SK-N-SH (cell line): ENCODE results near the gene PANX2. TPM values are rescaled to one million over a fixed set of nuclear protein-coding genes. Genes with fewer than 3 reads are reported as not detected.
A peak's percentile ranks its signal among the peaks of the same experiment; 100 is the strongest.

Source experiments
- CTCF ChIA-PET: fragments of 300-600, 350-600 bp; formaldehyde crosslinking; extraction: SDS; loops from one replicate; lab custom pipeline; 2021; lab: Yijun Ruan, JAX
- POLR2A ChIA-PET: fragments of 350-600 bp; sonication (Branson Sonifier 250); formaldehyde crosslinking; extraction: SDS; loops from one replicate; lab custom pipeline; 2020; ENCODE audit warnings: antibody characterized with exemption, inconsistent platforms; lab: Yijun Ruan, JAX
- DNase-seq: peaks from one replicate; pipeline ENCODE4 v3.0.0; 2012
- H2AFZ ChIP-seq: fragments of 200-600 bp; sonication (generic); 2 replicates; pipeline ENCODE4 v1.8.1; 2016; ENCODE audit warnings: antibody characterized with exemption, mild to moderate bottlenecking, low read depth
- H3F3A ChIP-seq: fragments of 200-600 bp; sonication (generic); replicated peaks from 2 replicates; pipeline ENCODE3; 2016; ENCODE audit warnings: antibody characterized with exemption, mild to moderate bottlenecking; ENCODE audit not compliant: insufficient read depth
- H3K27ac ChIP-seq, 2 experiments: fragments of 200-500 bp in 1 of 2; fragments of 200-600 bp in 1 of 2; sonication (Bioruptor generic) in 1 of 2; sonication (generic), shearing (Covaris generic) in 1 of 2; 2 replicates each; pipeline versions ENCODE4 v1.5.1 to v1.6.1; 2014 to 2016; ENCODE audit warnings: low read depth in 2 of 2, inconsistent platforms in 1 of 2, low read length in 1 of 2, mild to moderate bottlenecking in 1 of 2, mixed read lengths in 1 of 2
- H3K27me3 ChIP-seq: fragments of 200-600 bp; sonication (generic), shearing (Covaris generic); 2 replicates; pipeline ENCODE4 v1.6.1; 2016; ENCODE audit warnings: mixed run types; ENCODE audit not compliant: insufficient read depth
- H3K36me3 ChIP-seq, 2 experiments: fragments of 200-500 bp in 1 of 2; fragments of 200-600 bp in 1 of 2; sonication (Bioruptor generic) in 1 of 2; sonication (generic) in 1 of 2; replicated peaks in 1 of 2; 2 replicates each; pipeline versions ENCODE3 to v1.5.1; 2014 to 2016; ENCODE audit warnings: low read length in 1 of 2, mild to moderate bottlenecking in 1 of 2; ENCODE audit not compliant: insufficient read depth in 2 of 2, control insufficient read depth in 1 of 2
- H3K4me1 ChIP-seq, 2 experiments: fragments of 200-500 bp in 1 of 2; fragments of 200-600 bp in 1 of 2; sonication (Bioruptor generic) in 1 of 2; sonication (generic), shearing (Covaris generic) in 1 of 2; 2 replicates each; pipeline versions ENCODE4 v1.5.1 to v1.6.1; 2014 to 2016; ENCODE audit warnings: low read depth in 1 of 2, low read length in 1 of 2, mixed run types in 1 of 2; ENCODE audit not compliant: insufficient read depth in 2 of 2, control insufficient read depth in 1 of 2
- H3K4me2 ChIP-seq: fragments of 200-600 bp; sonication (generic), shearing (Covaris generic); 2 replicates; pipeline ENCODE4 v1.6.1; 2017; ENCODE audit warnings: mixed run types
- H3K4me3 ChIP-seq, 2 experiments: fragments of 200-500 bp in 1 of 2; fragments of 200-600 bp in 1 of 2; sonication (Bioruptor generic) in 1 of 2; sonication (generic), shearing (Covaris generic) in 1 of 2; 2 replicates each; pipeline versions ENCODE4 v1.5.1 to v1.8.1; 2014 to 2016; ENCODE audit warnings: low read depth in 2 of 2, inconsistent platforms in 1 of 2, low read length in 1 of 2, mild to moderate bottlenecking in 1 of 2, mixed read lengths in 1 of 2, moderate library complexity in 1 of 2
- H3K79me2 ChIP-seq: fragments of 200-600 bp; sonication (generic); 2 replicates; pipeline ENCODE4 v1.8.1; 2017; ENCODE audit warnings: mild to moderate bottlenecking; ENCODE audit not compliant: insufficient read depth
- H3K9ac ChIP-seq: fragments of 200-600 bp; sonication (generic); 2 replicates; pipeline ENCODE4 v1.6.1; 2017; ENCODE audit warnings: mixed run types
- H3K9me2 ChIP-seq: fragments of 200-600 bp; sonication (generic); 2 replicates; pipeline ENCODE4 v1.6.1; 2017; ENCODE audit warnings: mixed run types
- H3K9me3 ChIP-seq: fragments of 200-600 bp; sonication (generic); 2 replicates; pipeline ENCODE4 v1.6.1; 2017; ENCODE audit warnings: mixed run types, mild to moderate bottlenecking, moderate library complexity
- H4K20me1 ChIP-seq: fragments of 200-600 bp; sonication (generic); 2 replicates; pipeline ENCODE4 v1.6.1; 2017; ENCODE audit warnings: mild to moderate bottlenecking, mixed run types; ENCODE audit not compliant: insufficient read depth
- EP300 ChIP-seq, 2 experiments: IDR thresholded peaks; 2 replicates each; pipeline versions ENCODE4 v1.4.0 to v1.6.1; 2012; ENCODE audit warnings: borderline replicate concordance in 1 of 2, low read depth in 1 of 2, low read length in 1 of 2
- FOXM1 ChIP-seq: IDR thresholded peaks from 2 replicates; pipeline ENCODE4 v1.4.0; 2012; ENCODE audit warnings: low read depth, mild to moderate bottlenecking
- GATA2 ChIP-seq: sonication (generic); formaldehyde crosslinking; IDR thresholded peaks from 2 replicates; pipeline ENCODE4 v1.5.0; 2020; ENCODE audit warnings: mild to moderate bottlenecking, missing genetic modification reagents
- JUND ChIP-seq: IDR thresholded peaks from 2 replicates; pipeline ENCODE4 v1.4.0; 2012
- RAD21 ChIP-seq: IDR thresholded peaks from 2 replicates; pipeline ENCODE4 v1.6.1; 2012; ENCODE audit warnings: mild to moderate bottlenecking, low read length
- RFX5 ChIP-seq: IDR thresholded peaks from 2 replicates; pipeline ENCODE4 v1.6.1; 2012; ENCODE audit warnings: mild to moderate bottlenecking, improper control_type of control experiment, low read length
- SMC3 ChIP-seq: IDR thresholded peaks from 2 replicates; pipeline ENCODE4 v1.6.1; 2012; ENCODE audit warnings: low read depth, low read length, improper control_type of control experiment
- TAF1 ChIP-seq: IDR thresholded peaks from 2 replicates; pipeline ENCODE4 v1.6.1; 2012; ENCODE audit warnings: low read depth, mild to moderate bottlenecking, low read length, moderate library complexity, borderline replicate concordance
- TEAD4 ChIP-seq: IDR thresholded peaks from 2 replicates; pipeline ENCODE4 v1.4.0; 2012; ENCODE audit warnings: mild to moderate bottlenecking, borderline replicate concordance; ENCODE audit not compliant: insufficient read depth
- WGBS: methylation state at CpG from one replicate; pipeline ENCODE4 v1.1.6; 2017; ENCODE audit warnings: low lambda C conversion rate; 5-methylcytosine and 5-hydroxymethylcytosine counted together
- polyA plus RNA-seq, 3 experiments: library from polyadenylated mRNA; depleted of rRNA; stranded (reverse); fragments of >200 nt; gene quantifications; 2 replicates each; pipeline ENCODE4 v1.2.3, GENCODE V29; 2012
- TF ChIP-seq, protein P1 (sequence below): IDR thresholded peaks from 2 replicates; pipeline ENCODE4 v1.4.0; 2012; ENCODE audit warnings: low read depth
- TF ChIP-seq, protein P2 (sequence below): fragments of 150-350 bp; IDR thresholded peaks from 2 replicates; pipeline ENCODE4 v1.6.1; 2017; ENCODE audit warnings: antibody characterized with exemption, low read length, low read depth, borderline replicate concordance

The PANX2 gene
- polyA plus RNA-seq, 1 of the 3 experiments (the other 2 are of a cell fraction) = 2.4 TPM

DNA sequence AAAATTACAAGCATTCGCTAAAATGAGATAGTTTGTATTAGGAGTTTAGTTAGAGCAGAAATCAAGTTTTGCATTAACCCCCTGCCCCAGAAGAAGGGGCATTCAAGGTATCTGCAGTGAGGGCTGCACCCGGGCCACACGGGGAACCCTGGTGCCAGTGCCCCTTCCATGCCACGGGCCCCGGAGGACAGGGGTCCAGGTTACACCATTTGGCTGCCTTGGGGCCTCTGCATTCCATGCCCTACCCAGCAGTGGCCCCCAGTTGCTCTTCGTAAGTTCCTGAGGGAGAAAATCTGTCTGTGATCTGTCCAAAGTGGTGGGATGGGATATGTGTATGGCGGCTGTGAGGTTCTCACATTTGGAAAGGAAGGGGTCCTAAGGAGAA, 16.8 kb upstream of the PANX2 start:
- no peaks in the 10 kb centered on the region for H3K9me2 ChIP-seq
- 91% methylated on average over 3 of the region's 7 CpGs for WGBS
- H3K36me3 ChIP-seq = peaks cover 0 to 5% of the 10 kb centered on the region in 2 experiments
- no peaks in the 10 kb centered on the region for H3K9me3 ChIP-seq
- ChIA-PET POLR2A (interaction anchor here (0.5 to 1.4 kb wide), 2 partner anchors 53 to 222 kb away, joined by 3 to 4 read pairs; no protein-coding TSS in a partner anchor), CTCF (no interaction called here)
- H3K27ac ChIP-seq = no peak overlapping the region
- no peaks in the 10 kb centered on the region for H4K20me1 ChIP-seq
- H3K4me3 ChIP-seq = no peak overlapping the region
- H3K4me1 ChIP-seq = no peaks in the 10 kb centered on the region
- peak; percentile 24 for DNase-seq
- no peaks in the 10 kb centered on the region for H3K79me2 ChIP-seq
- no peak overlapping the region for H3K4me2 ChIP-seq
- no peak for TF ChIP-seq GATA2 (CRISPR knock-in tag)
- H3K9ac ChIP-seq = no peak overlapping the region
- H3K27me3 ChIP-seq = no peaks in the 10 kb centered on the region
- no peaks in the 10 kb centered on the region for H3F3A ChIP-seq
- no peak overlapping the region for H2AFZ ChIP-seq

DNA sequence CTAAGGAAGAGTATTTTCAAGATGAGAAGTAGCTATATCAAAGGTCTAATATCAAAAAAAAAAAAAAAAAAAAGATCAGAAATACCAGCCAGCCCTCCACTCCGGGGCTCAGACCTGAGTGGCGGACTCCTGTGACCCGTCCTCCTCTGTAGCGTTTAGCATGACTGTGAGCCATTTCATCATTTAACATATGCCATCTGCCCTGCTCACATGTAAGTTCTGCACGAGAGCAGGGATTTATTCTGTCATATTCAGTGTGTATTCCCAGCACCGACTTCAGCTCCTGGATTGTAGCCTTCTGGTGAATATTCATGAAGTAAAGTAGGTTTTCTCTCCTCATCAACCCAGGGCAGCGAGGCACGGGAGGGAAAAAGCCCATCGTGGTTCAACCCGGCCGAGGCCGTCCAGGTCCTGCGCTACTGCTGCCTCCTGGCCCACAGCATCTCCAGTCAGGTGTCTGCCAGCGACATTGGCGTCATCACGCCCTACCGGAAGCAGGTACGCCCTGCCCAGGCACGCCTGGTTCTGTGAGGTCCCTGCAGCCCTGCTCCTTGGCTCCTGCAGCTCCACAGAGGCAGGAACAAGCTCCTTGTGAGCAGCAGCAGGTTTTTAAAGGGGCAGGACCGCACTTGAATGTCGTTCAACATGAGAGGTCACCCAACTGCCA, 12.7 kb upstream of the PANX2 start:
- no peak overlapping the region for H3K4me2 ChIP-seq
- H3K9ac ChIP-seq = no peak overlapping the region
- H3K4me1 ChIP-seq = no peaks in the 10 kb centered on the region
- CTCF ChIA-PET = interaction anchor here (0.7 to 2.1 kb wide), 3 partner anchors 9 to 56 kb away, joined by 3 to 11 read pairs (median 3); no protein-coding TSS in a partner anchor
- TF ChIP-seq, protein P1, sequence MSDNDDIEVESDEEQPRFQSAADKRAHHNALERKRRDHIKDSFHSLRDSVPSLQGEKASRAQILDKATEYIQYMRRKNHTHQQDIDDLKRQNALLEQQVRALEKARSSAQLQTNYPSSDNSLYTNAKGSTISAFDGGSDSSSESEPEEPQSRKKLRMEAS = no peak
- no peak for TF ChIP-seq RAD21
- TF ChIP-seq TAF1 = no peak
- no peak for TF ChIP-seq EP300 (IDR thresholded peaks at IDR 0.05; ENCODE audit: borderline replicate concordance in 1 of 2, low read depth in 1 of 2, low read length in 1 of 2)
- TF ChIP-seq FOXM1 = no peak
- TF ChIP-seq JUND = no peak
- TF ChIP-seq RFX5 = no peak
- no peak for TF ChIP-seq TEAD4
- TF ChIP-seq SMC3 = no peak
- TF ChIP-seq, protein P2, sequence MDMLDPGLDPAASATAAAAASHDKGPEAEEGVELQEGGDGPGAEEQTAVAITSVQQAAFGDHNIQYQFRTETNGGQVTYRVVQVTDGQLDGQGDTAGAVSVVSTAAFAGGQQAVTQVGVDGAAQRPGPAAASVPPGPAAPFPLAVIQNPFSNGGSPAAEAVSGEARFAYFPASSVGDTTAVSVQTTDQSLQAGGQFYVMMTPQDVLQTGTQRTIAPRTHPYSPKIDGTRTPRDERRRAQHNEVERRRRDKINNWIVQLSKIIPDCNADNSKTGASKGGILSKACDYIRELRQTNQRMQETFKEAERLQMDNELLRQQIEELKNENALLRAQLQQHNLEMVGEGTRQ = no peak
- TF ChIP-seq, all 33 proteins: peak for 0
- H4K20me1 ChIP-seq = no peaks in the 10 kb centered on the region
- H3K79me2 ChIP-seq = no peaks in the 10 kb centered on the region
- no peak overlapping the region for H3K4me3 ChIP-seq
- no peak overlapping the region for H3K27ac ChIP-seq
- H2AFZ ChIP-seq = no peak overlapping the region
- H3F3A ChIP-seq = no peaks in the 10 kb centered on the region
- H3K9me3 ChIP-seq = no peaks in the 10 kb centered on the region
- H3K9me2 ChIP-seq = no peaks in the 10 kb centered on the region
- H3K36me3 ChIP-seq = peaks cover 0 to 8% of the 10 kb centered on the region in 2 experiments
- POLR2A ChIA-PET = no interaction called here
- no peak for DNase-seq
- WGBS = 86% methylated on average over 16 of the region's 21 CpGs
- H3K27me3 ChIP-seq = no peaks in the 10 kb centered on the region
